ENCODE measurements around the gene SLC39A8.
"Not testable (repeated sequence)": the region's sequence is repeated elsewhere in the genome, so short reads cannot be mapped to it uniquely, and the experiment has no call there.

The SLC39A8 gene

GRCh38 chr4:102358128-102358527 lies 12.8 kb upstream of the SLC39A8 start:
- Histone ChIP-seq H2AK5ac (ENCODE audit: low read depth, low read length) (no peak overlapping the region), H3K27me3 (ENCODE audit: control insufficient read depth in 3 of 3, insufficient read depth in 3 of 3, low read depth in 1 of 3, low read length in 3 of 3) (peaks cover 0 to 17% (median 0%) of the 10 kb centered on the region in 3 experiments), H4K8ac (ENCODE audit: low read depth, low read length) (no peak overlapping the region), H3K9me3 (replicated peaks in 1 of 2; ENCODE audit: control insufficient read depth in 2 of 2, insufficient read depth in 1 of 2, low read depth in 1 of 2, low read length in 2 of 2) (peaks cover 0 to 2% of the 10 kb centered on the region in 2 donors), H3K4ac (ENCODE audit: low read length) (no peak overlapping the region), H2BK120ac (ENCODE audit: low read depth, low read length) (no peak overlapping the region), H2BK15ac (ENCODE audit: low read length) (no peak overlapping the region), H2BK5ac (ENCODE audit: low read length) (no peak overlapping the region), H3K36me3 (replicated peaks in 1 of 2; ENCODE audit: control insufficient read depth in 2 of 2, insufficient read depth in 2 of 2, low read length in 2 of 2) (no peaks in the 10 kb centered on the region), H3K18ac (ENCODE audit: low read length) (no peak overlapping the region), H2BK12ac (ENCODE audit: low read length) (no peak overlapping the region), H4K91ac (ENCODE audit: low read depth, low read length, poor library complexity) (no peak overlapping the region), H3K4me1 (ENCODE audit: control insufficient read depth in 2 of 2, insufficient read depth in 1 of 2, low read depth in 1 of 2, low read length in 2 of 2) (peaks cover 0 to 2% of the 10 kb centered on the region in 2 donors), H3K4me2 (ENCODE audit: insufficient read depth, low read length, poor library complexity, severe bottlenecking) (no peak overlapping the region), H3K23ac (ENCODE audit: low read depth, low read length, poor library complexity) (no peak overlapping the region), H3K14ac (ENCODE audit: low read length) (no peak overlapping the region), H2AFZ (ENCODE audit: low read length) (no peak overlapping the region), H3K4me3 (ENCODE audit: low read length in 2 of 2) (no peak overlapping the region), H3K9ac (ENCODE audit: low read depth, low read length, poor library complexity) (no peak overlapping the region), H3K27ac (replicated peaks; ENCODE audit: low read length) (no peak overlapping the region), H3K79me1 (ENCODE audit: low read depth, low read length) (no peaks in the 10 kb centered on the region)
- no CpG with 5 or more reads among the region's 3 CpGs for WGBS, 2 donors (ENCODE audit: extremely low coverage in 2 of 2, insufficient read length in 2 of 2, insufficient replicate concordance in 1 of 2)
- no peak for DNase-seq (ENCODE audit: low spot score)

GRCh38 chr4:102357637-102358036 lies 12.4 kb upstream of the SLC39A8 start:
- peaks cover 0 to 17% (median 0%) of the 10 kb centered on the region in 3 experiments for H3K27me3 ChIP-seq (ENCODE audit: control insufficient read depth in 3 of 3, insufficient read depth in 3 of 3, low read depth in 1 of 3, low read length in 3 of 3)
- not testable (repeated sequence) for H3K9me3 ChIP-seq (replicated peaks in 1 of 2; ENCODE audit: control insufficient read depth in 2 of 2, insufficient read depth in 1 of 2, low read depth in 1 of 2, low read length in 2 of 2); H2AFZ ChIP-seq (ENCODE audit: low read length); H3K4me3 ChIP-seq (ENCODE audit: low read length in 2 of 2); H4K8ac ChIP-seq (ENCODE audit: low read depth, low read length); DNase-seq (ENCODE audit: low spot score); H2AK5ac ChIP-seq (ENCODE audit: low read depth, low read length); H3K9ac ChIP-seq (ENCODE audit: low read depth, low read length, poor library complexity); H2BK5ac ChIP-seq (ENCODE audit: low read length); H3K36me3 ChIP-seq (replicated peaks in 1 of 2; ENCODE audit: control insufficient read depth in 2 of 2, insufficient read depth in 2 of 2, low read length in 2 of 2); H3K18ac ChIP-seq (ENCODE audit: low read length); H2BK120ac ChIP-seq (ENCODE audit: low read depth, low read length); H3K23ac ChIP-seq (ENCODE audit: low read depth, low read length, poor library complexity); H2BK15ac ChIP-seq (ENCODE audit: low read length); H2BK12ac ChIP-seq (ENCODE audit: low read length); H3K79me1 ChIP-seq (ENCODE audit: low read depth, low read length); H3K4ac ChIP-seq (ENCODE audit: low read length); H3K27ac ChIP-seq (replicated peaks; ENCODE audit: low read length); H3K4me1 ChIP-seq (ENCODE audit: control insufficient read depth in 2 of 2, insufficient read depth in 1 of 2, low read depth in 1 of 2, low read length in 2 of 2); H3K4me2 ChIP-seq (ENCODE audit: insufficient read depth, low read length, poor library complexity, severe bottlenecking); H3K14ac ChIP-seq (ENCODE audit: low read length); H4K91ac ChIP-seq (ENCODE audit: low read depth, low read length, poor library complexity)

GRCh38 chr4:102356562-102357202 lies 11.4 kb upstream of the SLC39A8 start:
- no CpG with 5 or more reads among the region's 3 CpGs for WGBS, 2 donors (ENCODE audit: extremely low coverage in 2 of 2, insufficient read length in 2 of 2, insufficient replicate concordance in 1 of 2)
- no peak overlapping the region for H2BK15ac ChIP-seq (ENCODE audit: low read length)
- H3K18ac ChIP-seq (ENCODE audit: low read length), result no peak overlapping the region
- peaks cover 0 to 17% (median 0%) of the 10 kb centered on the region in 3 experiments for H3K27me3 ChIP-seq (ENCODE audit: control insufficient read depth in 3 of 3, insufficient read depth in 3 of 3, low read depth in 1 of 3, low read length in 3 of 3)
- no peak overlapping the region for H2BK120ac ChIP-seq (ENCODE audit: low read depth, low read length)
- H3K36me3 ChIP-seq (replicated peaks in 1 of 2; ENCODE audit: control insufficient read depth in 2 of 2, insufficient read depth in 2 of 2, low read length in 2 of 2), result no peaks in the 10 kb centered on the region
- no peak overlapping the region for H3K4me2 ChIP-seq (ENCODE audit: insufficient read depth, low read length, poor library complexity, severe bottlenecking)
- no peaks in the 10 kb centered on the region for H3K9me3 ChIP-seq (replicated peaks in 1 of 2; ENCODE audit: control insufficient read depth in 2 of 2, insufficient read depth in 1 of 2, low read depth in 1 of 2, low read length in 2 of 2)
- no peak overlapping the region for H3K14ac ChIP-seq (ENCODE audit: low read length)
- H3K79me1 ChIP-seq (ENCODE audit: low read depth, low read length), result no peaks in the 10 kb centered on the region
- H2BK5ac ChIP-seq (ENCODE audit: low read length), result no peak overlapping the region
- no peak overlapping the region for H4K8ac ChIP-seq (ENCODE audit: low read depth, low read length)
- H3K27ac ChIP-seq (replicated peaks; ENCODE audit: low read length), result no peak overlapping the region
- no peaks in the 10 kb centered on the region for H3K4me1 ChIP-seq (ENCODE audit: control insufficient read depth in 2 of 2, insufficient read depth in 1 of 2, low read depth in 1 of 2, low read length in 2 of 2)
- no peak overlapping the region for H3K4me3 ChIP-seq (ENCODE audit: low read length in 2 of 2)
- no peak overlapping the region for H3K9ac ChIP-seq (ENCODE audit: low read depth, low read length, poor library complexity)
- no peak for DNase-seq (ENCODE audit: low spot score)
- H3K23ac ChIP-seq (ENCODE audit: low read depth, low read length, poor library complexity), result no peak overlapping the region
- H2AK5ac ChIP-seq (ENCODE audit: low read depth, low read length), result no peak overlapping the region
- H2BK12ac ChIP-seq (ENCODE audit: low read length), result no peak overlapping the region
- no peak overlapping the region for H3K4ac ChIP-seq (ENCODE audit: low read length)
- no peak overlapping the region for H2AFZ ChIP-seq (ENCODE audit: low read length)
- H4K91ac ChIP-seq (ENCODE audit: low read depth, low read length, poor library complexity), result no peak overlapping the region

GRCh38 chr4:102355748-102356147 lies 10.5 kb upstream of the SLC39A8 start:
- no peak overlapping the region for H2AK5ac ChIP-seq (ENCODE audit: low read depth, low read length)
- no peak overlapping the region for H3K4ac ChIP-seq (ENCODE audit: low read length)
- H2AFZ ChIP-seq (ENCODE audit: low read length), result no peak overlapping the region
- no peaks in the 10 kb centered on the region for H3K79me1 ChIP-seq (ENCODE audit: low read depth, low read length)
- DNase-seq (ENCODE audit: low spot score), result no peak
- no peak overlapping the region for H3K18ac ChIP-seq (ENCODE audit: low read length)
- no peak overlapping the region for H3K4me3 ChIP-seq (ENCODE audit: low read length in 2 of 2)
- H3K4me1 ChIP-seq (ENCODE audit: control insufficient read depth in 2 of 2, insufficient read depth in 1 of 2, low read depth in 1 of 2, low read length in 2 of 2), result no peaks in the 10 kb centered on the region
- H4K8ac ChIP-seq (ENCODE audit: low read depth, low read length), result no peak overlapping the region
- no peaks in the 10 kb centered on the region for H3K9me3 ChIP-seq (replicated peaks in 1 of 2; ENCODE audit: control insufficient read depth in 2 of 2, insufficient read depth in 1 of 2, low read depth in 1 of 2, low read length in 2 of 2)
- no peak overlapping the region for H2BK120ac ChIP-seq (ENCODE audit: low read depth, low read length)
- WGBS, 2 donors (ENCODE audit: extremely low coverage in 2 of 2, insufficient read length in 2 of 2, insufficient replicate concordance in 1 of 2), result no CpG with 5 or more reads among the region's 2 CpGs
- no peak overlapping the region for H2BK12ac ChIP-seq (ENCODE audit: low read length)
- peaks cover 0 to 17% (median 0%) of the 10 kb centered on the region in 3 experiments for H3K27me3 ChIP-seq (ENCODE audit: control insufficient read depth in 3 of 3, insufficient read depth in 3 of 3, low read depth in 1 of 3, low read length in 3 of 3)
- H3K4me2 ChIP-seq (ENCODE audit: insufficient read depth, low read length, poor library complexity, severe bottlenecking), result no peak overlapping the region
- H3K27ac ChIP-seq (replicated peaks; ENCODE audit: low read length), result no peak overlapping the region
- no peak overlapping the region for H4K91ac ChIP-seq (ENCODE audit: low read depth, low read length, poor library complexity)
- H2BK5ac ChIP-seq (ENCODE audit: low read length), result no peak overlapping the region
- no peak overlapping the region for H3K14ac ChIP-seq (ENCODE audit: low read length)
- no peak overlapping the region for H3K23ac ChIP-seq (ENCODE audit: low read depth, low read length, poor library complexity)
- H3K9ac ChIP-seq (ENCODE audit: low read depth, low read length, poor library complexity), result no peak overlapping the region
- H2BK15ac ChIP-seq (ENCODE audit: low read length), result no peak overlapping the region
- H3K36me3 ChIP-seq (replicated peaks in 1 of 2; ENCODE audit: control insufficient read depth in 2 of 2, insufficient read depth in 2 of 2, low read length in 2 of 2), result no peaks in the 10 kb centered on the region
